ENCODE data around the gene PHB1. TPM values are rescaled to one million over a fixed set of nuclear protein-coding genes. Genes with fewer than 3 reads are reported as not detected.

PHB1 gene
- total and polyA plus RNA-seq, 12 donors = 107 to 317 (median 215) TPM

DNA sequence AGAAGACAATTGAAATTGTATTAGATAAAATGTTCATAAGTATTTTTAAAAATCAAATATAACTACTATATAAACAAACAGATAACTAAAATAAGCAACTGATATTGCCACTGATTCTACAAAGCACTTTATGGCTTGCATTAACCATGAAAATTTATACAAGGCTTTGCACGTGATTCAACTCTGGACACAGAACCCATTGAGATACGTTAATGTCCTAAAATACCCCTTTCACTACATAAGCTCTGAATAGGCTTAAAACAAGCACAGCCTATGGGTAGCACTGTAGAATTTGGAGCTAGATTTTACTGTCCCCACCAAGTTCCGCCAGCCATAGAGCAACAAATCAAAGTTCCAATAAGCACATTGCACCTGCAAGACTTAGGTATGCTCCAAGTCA, 57.2 kb downstream of the PHB1 start:
- H3K27me3 ChIP-seq = no peaks in the 10 kb centered on the region
- 79 to 81% methylated on average over 3 of the region's 3 CpGs for WGBS, 2 donors
- intact Hi-C loops (cut with DNase I) = loop anchor here in 1 of 10 donors (5.0 kb wide), 1 partner anchor 40 kb away; no protein-coding TSS in a partner anchor
- DNase-seq (no peak), ATAC-seq (no peak)
- no peak overlapping the region for H3K4me3 ChIP-seq
- TF ChIP-seq, protein P1, sequence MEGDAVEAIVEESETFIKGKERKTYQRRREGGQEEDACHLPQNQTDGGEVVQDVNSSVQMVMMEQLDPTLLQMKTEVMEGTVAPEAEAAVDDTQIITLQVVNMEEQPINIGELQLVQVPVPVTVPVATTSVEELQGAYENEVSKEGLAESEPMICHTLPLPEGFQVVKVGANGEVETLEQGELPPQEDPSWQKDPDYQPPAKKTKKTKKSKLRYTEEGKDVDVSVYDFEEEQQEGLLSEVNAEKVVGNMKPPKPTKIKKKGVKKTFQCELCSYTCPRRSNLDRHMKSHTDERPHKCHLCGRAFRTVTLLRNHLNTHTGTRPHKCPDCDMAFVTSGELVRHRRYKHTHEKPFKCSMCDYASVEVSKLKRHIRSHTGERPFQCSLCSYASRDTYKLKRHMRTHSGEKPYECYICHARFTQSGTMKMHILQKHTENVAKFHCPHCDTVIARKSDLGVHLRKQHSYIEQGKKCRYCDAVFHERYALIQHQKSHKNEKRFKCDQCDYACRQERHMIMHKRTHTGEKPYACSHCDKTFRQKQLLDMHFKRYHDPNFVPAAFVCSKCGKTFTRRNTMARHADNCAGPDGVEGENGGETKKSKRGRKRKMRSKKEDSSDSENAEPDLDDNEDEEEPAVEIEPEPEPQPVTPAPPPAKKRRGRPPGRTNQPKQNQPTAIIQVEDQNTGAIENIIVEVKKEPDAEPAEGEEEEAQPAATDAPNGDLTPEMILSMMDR (IDR thresholded peaks at IDR 0.05) = no peak
- H3K9me3 ChIP-seq = no peaks in the 10 kb centered on the region
- H3K36me3 ChIP-seq = no peaks in the 10 kb centered on the region
- H3K4me1 ChIP-seq = peaks cover 0 to 53% (median 34%) of the 10 kb centered on the region in 9 donors
- no peak overlapping the region for H3K27ac ChIP-seq

GRCh38 chr17:49356320-49356719, 58.4 kb downstream of the PHB1 start:
- no peaks in the 10 kb centered on the region for H3K36me3 ChIP-seq
- ATAC-seq (no peak), DNase-seq (no peak)
- no peaks in the 10 kb centered on the region for H3K27me3 ChIP-seq
- H3K4me1 ChIP-seq = peaks cover 0 to 51% (median 34%) of the 10 kb centered on the region in 9 donors
- H3K9me3 ChIP-seq = no peaks in the 10 kb centered on the region
- intact Hi-C loops (cut with DNase I) = loop anchor here in 1 of 10 donors (5.0 kb wide), 1 partner anchor 39 kb away; no protein-coding TSS in a partner anchor
- TF ChIP-seq, protein P1 (IDR thresholded peaks at IDR 0.05) = no peak
- WGBS, 2 donors = 92 to 98% methylated on average over 5 of the region's 5 CpGs
- no peak overlapping the region for H3K27ac ChIP-seq
- H3K4me3 ChIP-seq = no peak overlapping the region

Other genes starting within 250 kb of the PHB1 start
- 1 to 10 TPM in 5 of 10 donors, under 1 TPM in 4, not detected in 1; 0.32 to 2.6 (median 1.3) TPM for gene GNGT2, start 204.3 kb downstream of the PHB1 start, total RNA-seq
- gene GNGT2, start 204.3 kb downstream of the PHB1 start, polyA plus RNA-seq = 1 to 10 TPM; 2.7 to 4.6 TPM
- gene ABI3, start 204.2 kb downstream of the PHB1 start, total RNA-seq = 10 to 100 TPM in 1 of 10 donors, 1 to 10 TPM in 9; 2.3 to 10.8 (median 4.8) TPM
- gene ABI3, start 204.2 kb downstream of the PHB1 start, polyA plus RNA-seq = 10 to 100 TPM in 1 of 2 donors, 1 to 10 TPM in 1; 6.2 to 10.3 TPM
- 1 to 10 TPM in 4 of 10 donors, under 1 TPM in 6; 0.14 to 1.9 (median 0.49) TPM for gene PHOSPHO1, start 184.1 kb downstream of the PHB1 start, total RNA-seq
- 1 to 10 TPM in 1 of 2 donors, under 1 TPM in 1; 0.52 to 1.1 TPM for gene PHOSPHO1, start 184.1 kb downstream of the PHB1 start, polyA plus RNA-seq
- 10 to 100 TPM; 16.0 to 23.8 (median 19.6) TPM for gene ZNF652, start 52.6 kb downstream of the PHB1 start, total RNA-seq
- 10 to 100 TPM in 1 of 2 donors, 1 to 10 TPM in 1; 5.2 to 35.6 TPM for gene ZNF652, start 52.6 kb downstream of the PHB1 start, polyA plus RNA-seq
- 10 to 100 TPM in 4 of 10 donors, 1 to 10 TPM in 6; 1.8 to 22.9 (median 2.7) TPM for gene NGFR, start 80.4 kb upstream of the PHB1 start, total RNA-seq
- gene NGFR, start 80.4 kb upstream of the PHB1 start, polyA plus RNA-seq = 1 to 10 TPM; 6.4 to 7.2 TPM
- 1 to 10 TPM; 2.2 to 4.4 (median 3.2) TPM for gene NXPH3, start 161.0 kb upstream of the PHB1 start, total RNA-seq
- gene NXPH3, start 161.0 kb upstream of the PHB1 start, polyA plus RNA-seq = 1 to 10 TPM; 2.3 to 5.9 TPM